ENCODE data around the gene NRP2.

NRP2 gene

DNA sequence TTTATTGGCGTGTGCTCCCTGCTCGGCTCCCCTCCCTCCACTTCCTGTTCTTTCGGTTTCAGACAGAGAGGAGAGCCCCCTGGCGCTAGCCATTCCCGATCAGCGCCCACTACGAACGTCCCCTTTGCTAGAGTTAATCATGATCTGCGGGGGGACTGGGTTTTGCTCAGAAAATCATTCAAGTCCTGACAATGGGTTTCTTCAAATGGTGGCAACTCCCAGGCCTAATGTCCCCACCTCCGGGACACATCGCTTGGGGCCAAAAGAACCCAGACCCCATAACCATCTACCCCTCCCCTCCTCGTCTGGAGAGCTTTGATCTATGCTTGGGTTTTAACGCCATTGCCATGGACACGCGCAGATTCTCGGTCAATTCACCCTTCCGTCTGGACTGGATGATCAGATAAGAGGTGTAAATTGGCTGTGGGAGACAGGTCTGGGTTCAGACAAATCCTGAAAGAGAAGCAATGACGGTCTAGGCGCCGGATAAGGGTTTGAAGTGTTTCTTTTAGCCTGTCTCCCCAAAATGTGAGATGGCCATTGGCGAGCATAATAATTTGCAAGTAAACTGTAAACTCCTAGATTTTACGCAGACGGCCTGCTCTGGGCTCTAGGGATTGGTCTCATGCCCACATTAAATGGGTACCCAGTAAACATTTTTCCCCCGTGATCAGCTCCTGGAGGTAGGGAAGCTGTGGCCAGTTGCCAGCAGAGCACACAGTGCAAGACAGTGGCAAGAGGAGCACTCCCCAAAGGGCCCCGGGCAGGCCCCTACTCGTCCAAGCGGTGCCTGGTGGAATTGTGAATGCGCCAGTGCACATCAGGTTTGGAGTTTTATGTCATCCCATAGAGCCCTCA, 4.7 kb downstream of the NRP2 start:
- no peak for DNase-seq

DNA sequence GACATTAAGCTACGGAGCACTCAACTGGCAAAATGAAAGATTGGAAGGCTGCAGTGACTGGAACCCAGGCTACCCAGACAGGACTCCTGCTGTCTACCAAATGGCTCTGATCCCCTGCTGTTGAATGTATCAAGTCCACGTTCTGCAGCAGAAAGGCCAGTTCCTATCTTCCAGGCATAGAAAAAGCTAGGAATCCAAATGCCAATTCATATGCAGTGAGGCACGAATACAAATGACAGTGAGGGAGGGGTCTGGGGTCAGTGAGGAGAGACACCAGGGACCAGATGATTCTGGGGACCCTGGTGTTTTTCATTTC, 5.3 kb downstream of the NRP2 start:
- DNase-seq: no peak

DNA sequence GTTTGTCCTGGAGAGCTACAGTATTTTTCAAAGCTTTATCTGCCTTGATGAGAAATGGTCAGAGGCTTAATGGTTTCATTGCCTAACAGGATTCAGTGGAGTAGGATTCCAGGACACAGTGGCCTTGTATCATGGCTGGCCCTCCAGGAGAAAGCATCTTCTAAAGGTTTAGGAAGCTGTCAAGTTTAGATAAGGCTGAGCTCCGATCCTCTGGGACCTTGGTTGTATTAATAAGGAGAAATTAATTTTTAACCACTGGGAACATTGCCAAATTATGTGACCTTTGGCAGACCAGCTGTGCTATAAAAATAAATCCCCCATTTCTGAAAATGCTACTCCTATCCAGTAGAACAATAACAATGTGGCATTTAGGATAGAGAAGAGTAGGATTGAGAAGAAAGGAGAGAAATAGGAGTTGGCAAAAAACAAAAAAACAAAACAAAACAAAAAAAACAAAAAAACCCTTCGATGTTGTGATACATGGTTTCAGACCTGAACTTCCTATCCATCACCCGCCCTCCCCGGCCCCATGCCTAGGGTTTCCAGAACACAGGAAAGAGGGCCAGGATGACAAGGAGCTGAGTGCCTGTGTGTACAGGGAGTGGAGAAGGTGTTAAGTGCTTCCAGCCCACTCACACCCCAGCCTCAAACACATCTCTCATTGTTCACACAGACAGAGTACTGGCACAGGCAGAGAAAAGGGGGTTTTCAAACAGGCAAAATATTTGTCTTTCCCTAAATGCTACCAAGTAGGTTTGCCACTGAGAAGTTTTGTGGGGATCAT, 6.3 kb downstream of the NRP2 start:
- no peak for DNase-seq

DNA sequence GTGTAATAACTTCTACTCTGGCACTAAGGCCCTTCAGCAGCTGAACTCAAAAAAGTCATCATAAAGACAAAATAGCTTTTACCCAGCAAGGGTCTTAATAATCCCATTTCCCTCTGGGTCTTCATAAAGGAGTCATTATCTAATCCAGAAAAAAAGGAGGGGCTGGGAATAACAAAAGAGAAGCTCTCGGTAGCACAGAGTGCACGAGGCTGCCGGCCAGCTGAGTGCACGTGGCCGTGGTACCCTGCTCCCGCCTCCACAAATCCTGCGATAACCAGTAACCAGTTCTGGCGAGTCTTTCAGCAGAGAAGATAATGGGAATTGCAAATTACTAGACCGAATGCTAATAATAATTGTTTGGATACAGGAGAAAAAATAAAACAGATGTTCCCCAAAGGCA, 7.5 kb downstream of the NRP2 start:
- no peak for DNase-seq

DNA sequence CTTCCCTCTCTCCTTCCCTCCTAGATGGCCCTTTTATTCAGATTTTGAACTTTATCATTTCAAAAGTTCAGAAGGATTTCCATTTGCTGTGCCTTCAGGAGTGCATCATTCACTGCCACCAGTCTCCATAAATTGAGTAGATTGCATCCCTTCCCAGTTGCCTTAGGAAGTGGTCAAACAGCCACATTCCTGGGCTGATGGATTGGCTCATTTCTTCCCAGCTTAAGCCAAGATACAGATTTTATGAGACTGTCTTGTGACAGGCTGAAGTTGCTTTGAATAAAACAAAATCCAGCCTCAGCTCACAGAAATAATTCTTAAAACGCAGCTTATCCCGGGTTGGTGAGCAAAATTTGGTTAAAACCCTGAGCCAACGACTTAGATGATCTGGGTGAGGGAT, 9.8 kb downstream of the NRP2 start:
- DNase-seq: no peak

DNA sequence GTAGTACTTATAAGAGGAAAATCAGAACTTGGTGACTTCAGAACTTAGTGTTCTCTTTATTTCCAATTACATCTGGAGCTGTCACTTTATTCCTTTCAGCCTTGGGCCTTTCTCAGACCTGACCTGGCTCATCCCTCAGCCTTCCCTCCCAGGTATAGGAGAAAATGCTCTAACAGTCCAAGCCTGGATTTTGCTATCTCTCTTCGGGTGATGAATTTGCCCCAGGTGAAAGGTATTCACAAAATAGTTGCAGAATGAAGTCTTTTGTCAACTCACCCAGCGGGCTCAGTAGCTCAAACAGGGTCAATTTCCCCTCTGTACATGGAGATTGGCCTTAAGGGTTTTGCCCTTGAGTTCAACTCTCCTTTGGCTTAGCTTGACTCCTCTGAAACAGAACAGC, 12.0 kb downstream of the NRP2 start:
- no peak for DNase-seq

DNA sequence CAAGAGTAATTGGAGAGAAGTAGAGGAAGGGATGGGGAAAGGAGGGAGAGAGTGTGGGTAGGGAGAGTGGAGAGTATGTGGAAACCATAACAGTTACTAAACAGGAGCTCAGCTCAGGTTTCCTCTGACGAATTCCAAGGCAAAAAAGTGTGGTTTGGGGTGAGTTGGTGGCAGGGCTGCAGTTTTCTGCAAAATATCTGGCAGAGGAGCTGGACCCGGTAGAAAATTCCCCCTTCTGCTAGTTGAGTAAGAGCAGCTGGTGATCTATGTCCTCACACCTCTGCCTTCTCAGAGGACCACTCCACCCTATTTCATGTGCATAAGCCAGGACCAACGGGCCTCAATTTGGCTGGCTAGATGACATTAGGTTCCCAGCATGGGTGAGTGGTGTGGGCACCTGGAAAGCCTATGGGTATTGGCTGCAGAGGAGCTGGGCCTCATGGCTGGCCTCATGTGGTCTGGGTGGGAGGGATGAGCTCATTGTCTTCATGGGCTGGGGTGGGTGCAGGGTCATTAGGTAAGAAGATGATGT, 13.2 kb downstream of the NRP2 start:
- DNase-seq: no peak

DNA sequence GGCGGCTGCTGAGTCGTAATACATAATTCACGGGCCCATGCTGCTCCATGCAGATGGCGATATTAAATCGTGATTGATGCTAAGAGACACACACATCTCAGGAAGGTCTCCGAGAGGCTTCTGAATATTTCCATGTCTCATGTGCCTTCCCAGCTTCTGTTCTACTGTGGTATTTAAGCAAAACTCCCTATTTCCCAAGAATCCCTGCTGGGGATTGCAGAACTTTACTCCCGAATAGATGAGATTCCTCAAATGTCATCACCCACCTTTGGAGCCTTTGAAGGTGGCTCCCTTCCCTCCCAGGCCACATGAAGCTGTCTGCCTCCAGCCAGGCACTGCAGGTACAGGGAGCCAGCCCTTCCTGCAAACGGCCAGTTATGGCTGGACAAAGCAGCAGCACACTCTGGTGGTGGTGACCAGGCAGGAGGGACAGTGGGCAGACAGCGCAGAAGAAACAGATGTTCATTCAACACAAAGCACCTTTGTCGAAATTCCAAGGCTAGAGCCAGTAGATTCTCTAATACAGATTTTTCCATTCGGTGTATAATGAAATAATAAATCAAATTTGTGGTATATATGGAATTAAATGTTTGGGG, 14.1 kb downstream of the NRP2 start:
- DNase-seq: no peak

DNA sequence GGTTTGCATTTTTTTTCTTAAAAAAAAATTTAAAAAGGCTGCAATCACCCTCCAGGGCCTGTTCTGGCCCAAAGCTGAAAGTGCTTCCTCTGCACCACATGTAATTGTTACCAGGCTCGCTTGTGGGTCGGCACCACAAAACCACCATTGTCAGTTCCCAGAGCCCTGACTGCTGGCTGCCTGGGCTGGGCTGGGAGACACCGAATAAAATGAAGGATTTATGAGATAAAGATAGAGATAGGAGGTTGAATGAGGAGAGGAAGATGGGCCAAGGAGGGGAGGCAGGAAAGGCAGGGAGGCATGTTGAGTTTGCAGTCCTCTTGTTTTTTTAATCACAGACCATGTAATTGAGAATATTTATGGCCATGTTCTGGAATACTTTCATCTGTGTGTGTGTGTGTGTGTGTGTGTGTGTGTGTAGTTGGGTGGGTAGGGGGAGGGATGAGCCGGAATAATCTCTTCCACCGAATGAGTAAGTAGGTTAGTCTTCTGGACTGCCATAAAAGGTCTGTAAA, 14.7 kb downstream of the NRP2 start:
- no peak for DNase-seq

DNA sequence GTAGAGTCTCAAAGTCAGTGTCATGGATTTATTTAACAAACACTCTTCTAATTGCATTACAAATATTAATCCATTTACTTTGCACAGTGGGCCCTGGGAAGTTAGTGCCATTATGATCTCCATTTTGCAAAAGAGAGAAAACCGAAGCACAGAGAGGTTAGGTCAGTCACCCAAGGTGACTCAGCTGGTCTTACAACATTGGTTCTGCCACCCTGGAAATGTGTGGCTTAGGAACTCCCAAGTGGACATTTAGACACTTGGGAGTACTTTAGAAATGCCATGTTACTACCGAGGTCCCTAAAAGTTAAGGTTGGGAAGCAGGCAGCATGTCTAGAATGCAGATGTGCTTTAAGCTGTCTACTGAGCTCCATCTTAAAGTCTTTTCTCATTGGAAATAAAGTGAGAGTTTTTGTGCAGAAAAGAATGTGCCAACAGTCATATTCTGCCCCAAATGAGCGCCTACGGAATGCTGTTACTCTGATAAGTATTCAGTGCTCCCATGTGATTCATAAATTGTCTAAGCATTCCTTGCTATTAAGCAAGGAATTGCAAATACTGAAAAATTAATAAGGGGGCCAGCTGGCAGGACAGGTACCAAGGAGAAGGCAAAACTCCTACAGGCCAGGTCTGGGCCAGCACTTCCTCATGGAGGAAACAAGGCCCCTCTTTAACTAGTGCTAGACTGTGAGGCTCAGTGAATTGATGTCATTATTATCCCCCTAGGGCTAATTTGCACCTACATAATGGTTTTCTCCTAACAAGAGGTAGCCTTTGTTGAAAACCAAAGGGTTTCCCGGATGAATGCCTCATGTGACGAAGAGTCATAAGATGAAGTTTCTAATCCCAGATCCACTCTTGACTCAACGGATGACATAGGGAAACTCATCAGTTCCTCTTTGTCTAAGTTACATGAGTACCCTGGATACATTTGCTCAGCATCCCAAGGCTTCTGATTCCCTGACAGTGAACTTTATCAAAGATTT, 16.3 kb downstream of the NRP2 start:
- no peak for DNase-seq

DNA sequence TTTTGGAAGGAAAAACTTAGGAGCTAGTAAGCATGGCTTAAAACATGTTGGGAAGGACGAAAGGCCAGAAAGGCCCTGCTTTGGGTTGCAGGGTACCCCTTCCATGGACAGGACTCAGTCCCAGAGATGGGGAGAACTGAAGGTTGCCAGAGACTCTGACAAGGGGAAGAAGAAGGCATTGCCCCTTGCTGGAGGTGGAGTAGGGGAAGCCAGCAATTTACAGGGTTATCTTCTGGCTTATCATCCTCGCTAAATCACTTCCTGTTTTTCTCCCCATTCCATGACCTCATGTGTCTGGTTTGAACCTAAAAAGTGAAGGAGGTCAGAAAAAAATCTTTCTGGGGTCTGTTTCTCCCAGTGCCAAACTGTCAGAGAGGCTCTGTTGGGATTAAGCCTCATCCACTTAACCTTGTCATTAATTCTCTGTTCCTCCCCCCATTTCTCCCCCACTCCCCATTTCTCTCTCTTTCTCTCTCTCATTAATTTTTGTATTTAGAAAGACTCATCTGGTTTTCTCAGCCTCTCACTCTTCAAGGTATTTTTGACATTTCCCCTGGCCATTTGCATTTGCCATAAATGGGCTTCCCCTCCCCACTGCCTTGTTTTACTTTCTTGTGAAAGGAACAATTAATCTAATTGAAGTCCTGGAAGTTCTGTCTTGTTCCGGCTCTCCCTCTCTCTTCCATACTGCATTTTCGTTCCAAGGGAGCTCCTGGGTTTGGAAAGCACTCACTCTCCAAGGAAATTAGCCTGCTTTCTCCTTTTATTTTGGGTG, 17.4 kb downstream of the NRP2 start:
- no peak for DNase-seq

DNA sequence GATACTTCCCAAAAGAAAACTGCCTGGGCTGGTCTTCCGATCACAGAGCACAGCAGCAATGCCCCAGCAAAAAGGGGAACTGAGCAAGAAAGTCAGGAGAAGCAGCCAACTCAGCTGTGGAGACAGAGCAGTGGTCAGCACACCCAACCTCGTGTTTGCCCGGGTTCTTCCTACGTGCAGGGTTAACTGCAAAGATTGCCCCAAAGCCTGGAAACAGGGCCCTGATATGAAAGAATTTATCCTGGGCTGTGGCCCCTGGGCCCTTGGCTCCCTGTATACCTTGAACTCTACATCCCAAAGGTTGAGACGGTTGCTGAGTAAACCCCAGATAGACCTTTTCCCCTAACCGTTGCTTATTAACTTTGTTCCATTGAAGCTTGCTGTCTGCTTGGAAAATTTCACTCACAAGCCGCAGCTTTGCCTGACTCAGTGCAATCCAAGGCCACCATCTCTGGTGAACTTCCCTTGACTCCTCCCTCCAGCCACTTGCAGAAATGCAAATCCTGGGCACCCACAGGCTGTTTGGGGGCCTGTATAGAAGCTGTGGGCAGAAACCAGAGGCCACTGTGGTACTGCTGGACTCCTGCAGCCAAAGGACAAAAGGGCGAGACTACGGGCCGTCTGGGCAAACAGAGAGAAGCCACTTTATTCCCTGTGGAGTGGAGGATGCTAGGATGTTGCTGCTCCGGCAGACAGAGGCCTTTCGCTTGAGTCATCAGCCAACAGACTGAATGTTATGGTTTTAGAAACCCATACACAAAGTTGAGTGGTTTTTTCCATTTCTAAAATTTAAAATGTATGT, 18.2 kb downstream of the NRP2 start:
- no peak for DNase-seq

DNA sequence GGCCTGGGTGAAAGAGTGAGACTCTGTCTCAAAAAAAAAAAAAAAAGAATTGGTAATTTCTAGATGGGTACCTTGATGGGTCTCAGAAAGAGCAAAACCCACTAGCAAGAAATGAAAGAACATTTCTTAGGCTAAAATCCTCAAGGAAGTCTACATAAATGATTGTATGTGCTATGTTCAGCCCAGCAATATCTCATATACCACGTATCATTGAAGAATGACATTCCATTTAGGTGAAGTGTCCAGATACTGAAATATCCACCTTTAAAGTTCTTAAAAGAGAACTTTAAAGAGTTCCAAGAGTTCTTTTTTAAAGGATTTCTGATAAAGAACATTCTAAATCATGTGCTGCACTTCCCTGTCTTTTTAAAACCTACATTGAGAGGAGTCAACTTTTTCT, 19.2 kb downstream of the NRP2 start:
- DNase-seq: no peak

DNA sequence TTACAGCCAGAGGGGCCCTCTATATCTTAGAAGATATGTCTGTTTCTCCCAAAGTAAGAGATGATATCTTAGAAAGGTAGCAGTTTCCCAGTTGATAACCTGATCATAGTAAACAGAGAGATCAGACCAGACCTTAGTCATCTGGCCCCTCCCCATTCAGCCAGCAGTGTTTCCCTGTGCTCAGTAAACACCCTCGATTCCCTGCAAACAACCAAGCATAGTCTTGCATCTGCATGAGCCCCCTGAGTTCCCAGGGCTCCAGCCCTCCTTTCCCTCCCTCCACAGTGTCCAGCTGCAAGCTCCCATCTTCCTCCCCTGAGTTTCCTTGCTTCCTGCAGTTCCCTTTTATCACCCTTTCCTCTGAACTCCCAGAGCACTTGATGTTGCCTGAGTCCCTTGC, 20.3 kb downstream of the NRP2 start:
- no peak for DNase-seq

DNA sequence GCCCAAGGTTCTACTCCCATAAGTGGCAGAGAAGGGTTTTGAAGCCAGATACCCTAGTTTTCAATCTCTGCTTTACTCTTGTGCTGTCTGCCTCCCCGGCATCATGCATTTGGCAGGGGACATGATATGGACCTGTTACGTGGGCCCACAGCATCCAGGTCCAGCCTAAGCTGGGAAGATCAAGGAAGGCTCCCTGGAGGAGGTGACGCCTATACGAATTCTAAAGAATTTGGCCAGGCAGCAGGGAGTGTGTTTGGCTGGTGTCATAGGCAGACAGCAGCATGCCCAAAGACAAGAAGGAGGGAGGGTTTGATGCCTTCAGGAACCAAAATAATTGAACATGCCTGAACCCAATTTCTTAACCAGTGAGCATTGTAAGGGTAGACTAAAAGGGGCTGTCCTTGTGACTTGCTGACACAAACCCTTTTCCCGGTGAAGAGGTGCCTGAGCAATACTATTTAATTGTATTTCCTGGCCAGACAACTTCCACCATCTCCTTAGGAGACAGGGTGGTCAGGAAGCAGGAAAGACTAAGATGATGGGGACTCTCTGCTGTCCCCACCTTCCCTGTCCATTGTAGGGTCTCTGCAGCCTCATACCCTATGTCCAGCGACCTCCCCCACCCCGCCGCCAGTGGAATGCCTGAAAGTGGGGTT, 21.3 kb downstream of the NRP2 start:
- no peak for DNase-seq

DNA sequence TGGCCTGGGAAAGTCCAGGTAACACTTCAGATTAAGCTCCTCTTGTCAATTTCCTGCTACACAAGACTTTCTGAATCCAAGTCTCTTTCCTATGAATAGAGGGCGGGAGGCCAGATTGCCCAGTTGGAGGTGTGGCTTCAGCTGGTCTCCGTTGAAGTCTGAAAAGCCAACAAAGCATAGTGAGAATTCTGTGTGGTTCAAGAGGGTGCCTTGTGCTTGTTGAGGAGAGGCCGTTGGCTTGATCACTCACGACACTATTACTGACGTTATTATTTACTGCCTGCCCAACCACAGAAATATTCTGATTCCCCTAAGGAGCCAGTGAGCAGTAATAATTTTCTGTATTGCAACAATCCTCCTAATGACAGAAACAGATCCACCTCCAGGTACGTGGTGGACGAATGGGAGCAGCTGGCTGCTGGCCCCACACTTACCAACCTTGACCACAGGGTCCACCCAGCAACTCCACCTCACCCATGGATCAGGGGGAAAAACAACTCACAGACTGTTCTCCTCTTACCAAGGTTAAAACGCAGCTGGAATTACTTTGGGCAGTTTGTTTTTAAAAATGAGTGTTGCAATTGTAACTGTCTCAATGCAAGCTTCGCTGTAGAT, 21.9 kb downstream of the NRP2 start:
- no peak for DNase-seq

DNA sequence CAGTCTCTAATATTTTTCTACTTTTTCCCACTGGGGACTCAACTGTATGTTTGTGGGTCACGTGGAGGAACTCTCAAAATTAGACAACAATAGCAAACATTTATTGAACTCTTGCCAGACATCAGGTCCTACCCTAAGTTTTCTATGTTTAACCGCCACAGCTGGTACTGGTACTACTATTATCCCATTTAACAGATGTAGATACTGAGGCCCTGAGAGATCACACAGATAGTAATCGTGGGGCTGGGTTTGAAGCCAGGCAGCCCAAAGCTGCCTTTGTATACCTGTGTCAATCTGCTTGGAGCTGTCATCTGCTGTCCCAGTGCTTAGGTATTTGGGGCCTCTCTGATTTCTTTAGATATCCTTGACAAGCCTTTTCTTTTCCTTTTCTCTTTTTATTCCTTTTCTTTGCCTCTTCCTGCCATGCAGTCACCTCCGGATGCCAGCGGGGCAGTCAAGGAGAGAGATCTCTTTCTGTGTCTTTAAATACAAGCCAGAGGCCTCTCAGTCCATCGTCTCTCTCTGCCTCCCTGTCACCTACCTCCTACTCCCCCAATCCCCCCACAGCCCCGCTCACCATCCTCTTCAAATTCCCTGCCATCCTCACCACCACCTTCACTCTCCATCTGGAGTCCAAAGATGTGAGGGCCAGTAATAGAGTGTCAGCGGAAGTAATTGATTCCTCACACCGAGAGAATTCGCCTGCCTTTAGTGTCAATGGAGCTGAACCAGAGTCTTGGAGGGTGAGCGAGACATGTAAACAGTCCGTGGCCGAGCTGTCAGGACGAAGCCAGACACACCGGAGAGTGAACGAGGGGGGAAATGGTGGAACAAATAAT, 23.4 kb downstream of the NRP2 start:
- no peak for DNase-seq

DNA sequence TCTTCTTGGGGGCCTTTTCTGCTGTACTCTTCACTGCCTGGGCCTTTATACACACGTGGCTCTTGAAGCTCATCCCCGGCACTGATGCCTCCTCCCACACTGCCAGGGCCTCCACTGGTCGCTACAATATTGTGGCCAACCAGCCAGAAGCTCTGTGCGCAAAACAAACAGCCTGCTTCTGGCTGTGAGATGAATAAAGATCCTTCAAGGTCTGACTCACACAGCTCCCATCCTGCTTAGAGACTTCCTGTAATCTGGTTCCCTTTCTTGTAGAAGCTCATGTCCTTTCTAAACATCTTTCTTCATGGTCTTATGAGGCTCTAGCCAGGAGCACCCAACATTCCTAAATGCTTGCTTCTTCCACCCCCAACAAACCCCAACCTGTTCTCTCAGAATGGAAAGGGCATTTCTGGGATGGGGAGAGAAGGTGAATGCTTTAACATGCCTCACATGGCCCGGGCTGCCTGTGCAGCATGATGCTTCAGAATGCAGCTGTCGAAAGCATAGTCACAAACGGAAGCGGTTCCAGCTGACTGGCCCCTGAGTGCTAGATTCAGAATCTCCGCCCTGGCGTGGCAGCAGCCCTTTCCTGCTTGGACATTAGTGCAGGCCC, 24.6 kb downstream of the NRP2 start:
- DNase-seq: no peak
